ENCODE measurements around the gene LRRC8A. TPM values are rescaled to one million over a fixed set of nuclear protein-coding genes. Genes with fewer than 3 reads are reported as not detected.

The LRRC8A gene
- total and polyA plus RNA-seq, 2 of the 13 experiments (the other 11 are each of a cell fraction or from before 2014, with no cell fraction given) = 16.1 to 40.6 TPM

GRCh38 chr9:128881884-128882676 is at the start of gene LRRC8A, which contains the start of gene KYAT1 (continued):
- TF ChIP-seq TBX2 (CRISPR knock-in tag; IDR thresholded peaks at IDR 0.05; ENCODE audit: borderline replicate concordance) = peak; percentile 67; the same call in 1 of the 2 replicates
- no peak for TF ChIP-seq ZNF557 (CRISPR knock-in tag; IDR thresholded peaks at IDR 0.05)
- no peak for TF ChIP-seq BCL6 (CRISPR knock-in tag; IDR thresholded peaks at IDR 0.05)
- TF ChIP-seq GMEB1 (CRISPR knock-in tag; IDR thresholded peaks at IDR 0.05; ENCODE audit: borderline replicate concordance) = peak; percentile 83; the same call in 1 of the 2 replicates
- peak; percentile 55; the same call in 1 of the 2 replicates for TF ChIP-seq ZNF639 (CRISPR knock-in tag; conservative IDR thresholded peaks at IDR 0.05)
- TF ChIP-seq ZNF275 (CRISPR knock-in tag; IDR thresholded peaks at IDR 0.05; ENCODE audit: borderline replicate concordance) = no peak
- peak; percentile 70 for TF ChIP-seq HDAC2 (CRISPR knock-in tag; IDR thresholded peaks at IDR 0.05)
- peak in 1 of 2 experiments; percentile 87; a peak in 2 of 4 replicates for TF ChIP-seq KLF16 (CRISPR knock-in tag; IDR thresholded peaks at IDR 0.05)
- TF ChIP-seq SP2 (CRISPR knock-in tag; IDR thresholded peaks at IDR 0.05) = no peak
- peak; percentile 45; the same call in 1 of the 2 replicates for TF ChIP-seq ZNF124 (CRISPR knock-in tag; IDR thresholded peaks at IDR 0.05)
- TF ChIP-seq MAZ (IDR thresholded peaks at IDR 0.05; ENCODE audit: borderline replicate concordance, low read depth, low read length) = peak; percentile 19; the same call in 1 of the 2 replicates
- peak; percentile 63; the same call in 1 of the 2 replicates for TF ChIP-seq MAZ (CRISPR knock-in tag; IDR thresholded peaks at IDR 0.05; ENCODE audit: low read depth)
- peak; percentile 62; the same call in 1 of the 2 replicates for TF ChIP-seq GMEB2 (CRISPR knock-in tag; IDR thresholded peaks at IDR 0.05; ENCODE audit: low read depth)
- TF ChIP-seq PHF21A (CRISPR knock-in tag; IDR thresholded peaks at IDR 0.05) = peak; percentile 44
- 0 out of 2 replicates have a peak, but pooled peaks have one; percentile 63 for TF ChIP-seq ZNF274 (CRISPR knock-in tag; IDR thresholded peaks at IDR 0.05)
- peak; percentile 54; the same call in 1 of the 2 replicates for TF ChIP-seq SALL1 (CRISPR knock-in tag; IDR thresholded peaks at IDR 0.05)
- no peak for TF ChIP-seq KDM4B (CRISPR knock-in tag; IDR thresholded peaks at IDR 0.05)
- TF ChIP-seq ZMAT5 (CRISPR knock-in tag; IDR thresholded peaks at IDR 0.05; ENCODE audit: borderline replicate concordance, low read depth) = no peak
- TF ChIP-seq CENPBD1 (CRISPR knock-in tag; IDR thresholded peaks at IDR 0.05; ENCODE audit: borderline replicate concordance, low read depth) = 0 out of 2 replicates have a peak, but pooled peaks have one; percentile 43
- TF ChIP-seq TFDP1 (CRISPR knock-in tag; IDR thresholded peaks at IDR 0.05; ENCODE audit: borderline replicate concordance) = peak; percentile 87
